GM19099 (cell line): Measurements from ENCODE around the gene TCF7L2.

Source experiments
- POLR2A ChIP-seq: IDR thresholded peaks from 3 replicates; pipeline ENCODE4 v1.6.1; 2011; ENCODE audit warnings: low read depth; ENCODE audit not compliant: insufficient read length; ENCODE audit errors: extremely low read depth

Gene TCF7L2

DNA sequence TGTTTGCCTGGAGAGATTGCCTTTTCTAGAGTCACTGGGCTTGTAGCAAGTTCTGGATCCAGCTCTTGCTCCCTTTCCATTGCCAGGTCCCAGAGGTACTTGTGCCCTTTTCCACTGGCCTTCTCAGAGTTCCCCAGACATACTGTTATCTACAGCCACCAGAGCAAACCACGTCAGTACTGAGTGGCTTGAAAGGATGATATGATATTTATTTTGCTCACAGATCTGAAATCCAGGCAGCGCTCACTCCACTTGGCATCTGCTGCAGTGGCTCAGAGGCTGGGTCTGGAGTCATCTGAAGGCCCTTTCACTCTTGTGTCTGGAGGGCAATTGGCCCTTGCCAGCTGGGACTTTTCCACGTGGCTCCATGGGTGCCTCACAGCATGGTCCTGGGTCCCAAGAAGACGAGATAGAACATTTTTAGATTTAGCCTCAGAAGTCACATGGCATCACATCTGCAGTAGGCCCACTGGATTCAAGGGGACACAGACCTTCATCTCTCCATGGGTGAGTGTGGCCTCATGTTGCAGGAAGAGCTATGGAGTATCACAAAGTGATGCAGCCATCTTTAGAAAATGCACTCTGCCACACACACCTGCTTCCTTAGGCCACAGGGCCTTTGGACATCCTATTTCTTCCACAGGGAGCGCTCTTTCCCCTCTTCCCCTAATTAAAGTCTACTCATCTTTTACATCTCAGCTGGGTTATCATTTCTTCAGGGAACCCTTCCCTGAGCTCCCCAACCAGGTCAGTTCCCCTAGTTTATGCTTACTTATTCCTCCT is 22.9 kb upstream of the TCF7L2 start:
- TF ChIP-seq POLR2A, result no peak

DNA sequence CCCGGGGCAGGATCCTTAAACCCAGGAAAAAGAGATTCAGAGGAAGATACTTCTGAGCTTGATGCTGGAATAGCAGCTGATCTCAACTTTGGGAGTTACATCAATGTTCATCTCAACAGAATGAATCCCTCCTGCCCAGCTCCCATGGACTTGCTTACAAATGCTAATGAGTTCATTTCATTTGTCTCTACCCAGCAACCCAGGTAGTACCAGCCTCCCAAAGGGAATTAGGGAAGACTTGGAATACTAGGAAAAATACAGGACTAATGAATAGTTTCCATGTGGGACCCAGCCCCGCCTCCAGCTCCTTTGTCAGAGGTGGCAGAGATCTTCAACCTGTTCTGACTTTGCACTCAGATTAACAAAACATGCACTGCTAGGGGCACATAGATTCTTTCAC is 22.1 kb upstream of the TCF7L2 start:
- no peak for TF ChIP-seq POLR2A

DNA sequence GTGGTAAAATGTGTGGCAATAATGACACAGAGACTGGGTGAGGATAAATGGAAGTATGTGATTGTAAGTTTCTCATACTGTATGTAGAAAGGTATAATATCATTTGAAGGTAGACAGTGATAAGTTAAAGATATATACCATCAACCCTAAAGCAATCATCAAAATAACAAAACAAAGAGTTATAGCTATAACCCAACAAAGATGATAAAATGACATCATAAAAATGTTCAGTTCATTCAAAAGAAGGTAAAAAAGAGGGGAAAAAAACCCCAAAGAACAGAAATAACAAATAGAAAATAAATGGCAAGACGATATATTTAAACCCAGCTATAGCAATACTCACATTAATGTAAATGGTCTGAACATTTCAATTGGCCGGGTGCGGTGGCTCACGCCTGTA is 17.4 kb upstream of the TCF7L2 start:
- TF ChIP-seq POLR2A, result no peak

DNA sequence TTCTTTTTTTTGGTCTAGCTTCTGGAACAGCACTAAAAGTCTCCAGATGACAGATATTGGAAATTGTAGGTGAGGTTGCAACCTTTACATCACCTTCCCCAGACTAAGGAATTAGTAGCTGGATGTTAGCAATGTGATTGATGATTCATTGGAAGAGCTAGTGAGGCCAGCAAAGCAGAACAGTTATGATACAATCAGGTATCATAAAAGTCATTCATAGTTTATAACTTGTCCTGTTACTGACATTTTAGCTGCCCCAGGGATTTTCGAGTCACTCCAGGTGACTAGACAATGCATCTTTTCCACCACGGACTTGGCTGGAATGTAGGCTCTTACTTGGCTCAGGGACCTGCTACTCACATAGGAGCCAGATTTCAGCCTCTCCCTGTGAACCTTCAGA is 15.9 kb upstream of the TCF7L2 start:
- no peak for TF ChIP-seq POLR2A

DNA sequence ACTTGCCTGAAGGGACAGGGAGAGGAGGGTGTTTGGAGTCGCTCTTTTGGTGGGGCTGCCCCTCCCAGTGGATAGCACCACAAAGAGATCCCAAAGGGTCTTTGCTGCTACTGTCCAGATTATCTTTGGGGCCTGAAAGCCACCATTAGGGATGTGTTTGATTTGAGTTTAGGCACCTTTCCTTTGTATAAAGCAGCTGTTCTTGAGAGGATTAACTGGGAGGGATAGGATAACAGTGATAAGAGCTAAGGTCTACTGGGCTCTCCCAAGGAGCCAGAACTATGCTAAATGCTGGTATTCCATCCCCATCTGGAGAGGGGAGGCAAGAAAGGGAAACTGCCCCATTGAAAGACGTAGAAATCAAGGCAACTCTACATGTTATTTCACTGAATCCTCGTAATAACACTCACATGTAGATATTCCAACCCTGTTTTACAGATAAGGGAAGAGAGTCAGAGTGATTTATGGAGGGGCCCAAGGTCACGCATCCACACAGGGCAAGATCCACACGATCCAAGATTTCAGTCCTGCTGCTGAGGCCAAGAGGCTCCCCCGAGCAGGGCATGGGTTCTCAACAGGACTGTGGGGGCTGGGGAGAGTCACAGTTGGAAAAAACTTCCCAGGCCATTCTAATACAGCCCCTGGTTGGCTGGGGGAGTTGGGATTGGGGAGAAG is 11.1 kb upstream of the TCF7L2 start:
- no peak for TF ChIP-seq POLR2A

DNA sequence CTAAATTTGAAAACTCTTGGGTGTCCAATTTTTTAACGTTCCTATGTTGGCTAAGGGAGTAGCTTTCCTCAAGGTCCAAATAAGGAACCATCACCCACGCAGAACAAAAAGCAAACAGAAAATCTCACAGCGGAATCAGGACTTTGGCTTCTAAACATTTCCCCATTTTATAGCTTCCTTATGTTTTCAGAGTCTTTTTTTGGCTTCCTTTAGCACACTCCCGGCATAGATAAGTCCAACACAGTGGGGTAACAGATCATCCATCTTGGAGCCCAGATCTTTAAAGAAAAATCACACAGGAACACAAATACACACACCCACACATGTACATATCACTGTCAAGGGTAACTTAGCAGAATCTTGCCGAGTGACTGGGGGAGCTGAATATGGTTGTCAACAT is 4.2 kb upstream of the TCF7L2 start:
- no peak for TF ChIP-seq POLR2A

DNA sequence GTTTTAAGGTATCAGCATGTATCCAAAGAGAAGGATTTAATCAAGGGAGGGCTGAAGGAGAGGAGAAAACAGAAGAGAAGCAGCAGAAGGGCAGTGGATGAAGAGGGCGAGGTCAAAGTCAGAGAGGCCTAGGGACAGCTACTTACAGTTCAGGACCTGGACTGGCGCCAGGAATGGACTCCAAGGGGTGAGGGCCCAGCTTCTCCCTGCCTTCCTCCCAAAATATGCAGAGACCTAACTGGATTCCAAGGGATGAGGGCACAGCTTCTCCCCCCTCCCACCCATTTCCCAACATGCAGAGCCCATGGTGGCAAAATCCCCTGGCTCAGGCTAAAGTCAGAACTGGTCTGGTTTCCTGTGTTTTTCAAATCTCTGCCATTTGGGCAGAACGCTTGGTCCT is 3.4 kb upstream of the TCF7L2 start:
- TF ChIP-seq POLR2A, result no peak

DNA sequence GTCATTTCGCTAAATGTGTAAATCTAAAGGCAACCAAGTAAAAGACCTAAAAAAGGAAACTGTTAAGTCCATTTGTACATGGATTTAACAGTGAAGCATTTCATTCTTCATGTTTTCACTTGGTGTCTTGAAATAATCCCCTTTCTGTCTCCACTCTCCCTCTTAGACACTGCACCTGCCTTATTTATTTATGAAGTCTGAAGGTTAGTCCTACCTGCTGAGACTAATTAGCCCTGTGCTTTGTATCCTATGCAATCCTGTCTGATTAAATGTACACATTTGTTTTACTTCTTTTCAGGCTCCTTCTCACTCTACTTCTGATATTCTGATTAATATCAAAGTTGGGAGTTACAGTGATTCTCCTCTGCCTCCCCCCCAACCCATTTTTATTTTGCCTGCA is 1.9 kb upstream of the TCF7L2 start:
- TF ChIP-seq POLR2A, result no peak

DNA sequence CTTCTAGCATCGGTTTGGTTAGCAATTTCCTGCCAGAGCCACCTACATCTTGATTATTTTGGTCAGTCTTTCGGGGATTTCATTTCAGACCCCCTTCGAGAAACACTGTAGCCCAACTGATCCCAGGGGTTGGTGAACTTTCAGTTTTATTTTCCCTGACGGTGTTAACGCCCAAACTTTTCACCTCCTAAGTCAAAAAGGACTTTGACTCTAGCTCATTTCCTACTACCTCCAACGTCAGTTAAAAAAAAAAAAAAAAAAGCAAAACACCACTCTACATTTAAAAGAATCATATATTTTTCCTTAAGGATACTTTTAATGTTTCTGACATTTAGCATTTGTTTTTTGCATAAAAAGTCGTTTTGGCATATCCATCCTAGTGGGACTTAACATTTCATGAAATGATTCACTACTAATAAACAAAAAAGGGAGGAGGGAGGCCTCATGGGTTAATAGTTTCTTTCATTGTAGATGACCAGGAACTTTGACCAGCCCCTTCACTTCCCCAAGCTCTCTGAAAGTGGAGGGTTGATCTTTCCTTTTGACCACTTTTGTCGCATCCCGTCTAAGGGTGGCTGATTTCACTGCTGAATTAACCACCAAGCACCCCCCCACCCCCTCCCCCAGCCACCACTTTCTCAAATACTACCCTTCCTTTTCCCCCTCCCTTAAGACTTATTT is 764 bp upstream of the TCF7L2 start:
- TF ChIP-seq POLR2A, result no peak

DNA sequence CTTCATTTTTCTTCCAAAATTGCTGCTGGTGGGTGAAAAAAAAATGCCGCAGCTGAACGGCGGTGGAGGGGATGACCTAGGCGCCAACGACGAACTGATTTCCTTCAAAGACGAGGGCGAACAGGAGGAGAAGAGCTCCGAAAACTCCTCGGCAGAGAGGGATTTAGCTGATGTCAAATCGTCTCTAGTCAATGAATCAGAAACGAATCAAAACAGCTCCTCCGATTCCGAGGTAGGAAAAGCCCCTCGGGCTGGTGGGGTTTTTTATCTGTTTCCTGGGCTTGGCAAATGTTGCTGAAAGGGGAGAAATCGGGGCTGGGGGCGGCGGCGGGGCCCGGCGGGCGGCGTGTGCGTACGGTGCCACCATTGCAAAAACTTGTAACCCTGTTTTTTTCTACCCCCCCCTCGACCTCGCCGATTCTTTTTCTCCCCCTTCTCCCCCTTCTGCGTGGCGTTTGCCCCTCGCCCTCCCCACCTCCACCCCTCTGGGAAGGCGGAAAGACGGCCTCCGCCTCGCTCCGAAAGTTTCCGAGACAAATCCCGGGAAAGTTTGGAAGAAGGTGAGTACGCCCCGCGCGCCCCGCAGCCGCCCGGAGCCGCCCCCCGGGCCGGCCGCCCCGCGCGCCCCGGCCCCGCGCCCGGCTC is 789 bp downstream of the TCF7L2 start:
- no peak for TF ChIP-seq POLR2A

DNA sequence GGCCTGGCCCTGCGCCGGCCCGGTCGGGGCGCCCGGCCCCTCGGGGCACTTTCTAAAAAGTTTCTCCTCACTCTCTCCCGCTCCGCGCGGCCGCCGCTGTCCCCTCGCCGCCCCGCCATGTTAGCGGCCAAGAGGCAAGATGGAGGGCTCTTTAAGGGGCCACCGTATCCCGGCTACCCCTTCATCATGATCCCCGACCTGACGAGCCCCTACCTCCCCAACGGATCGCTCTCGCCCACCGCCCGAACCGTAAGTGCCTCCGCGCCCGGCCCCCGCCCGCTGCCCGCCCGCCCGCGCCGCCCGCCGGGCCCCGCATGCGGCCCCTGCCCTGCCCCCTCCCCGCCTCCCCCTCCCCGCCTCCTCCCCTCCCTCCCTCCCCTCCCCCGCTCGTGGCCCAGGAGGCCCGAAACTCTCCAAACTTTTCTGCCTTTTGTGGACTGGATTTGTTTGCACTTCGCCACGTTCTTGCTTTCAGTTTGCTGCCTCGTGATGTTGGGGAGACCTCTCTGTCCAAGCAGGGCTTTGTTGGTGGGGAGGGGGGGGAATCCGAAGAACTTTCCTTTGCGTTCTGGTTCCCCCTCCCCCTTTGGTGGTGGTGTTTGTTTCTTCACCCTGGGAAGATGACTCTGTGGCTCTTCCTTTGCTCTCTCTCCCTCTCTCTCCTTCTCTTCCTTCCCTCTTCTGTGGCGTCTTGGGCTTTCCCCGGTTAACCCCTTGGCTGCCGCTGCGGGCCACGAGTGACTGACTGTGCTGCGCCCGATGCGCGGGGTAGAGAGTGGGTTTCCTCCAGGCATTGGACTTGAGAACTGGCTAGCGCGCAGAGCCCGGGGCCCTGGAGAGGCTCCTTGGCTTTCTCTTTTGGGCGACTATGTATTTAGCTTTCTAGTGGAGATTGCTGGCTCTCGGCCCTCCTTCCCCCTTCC is 1.6 kb downstream of the TCF7L2 start:
- no peak for TF ChIP-seq POLR2A

DNA sequence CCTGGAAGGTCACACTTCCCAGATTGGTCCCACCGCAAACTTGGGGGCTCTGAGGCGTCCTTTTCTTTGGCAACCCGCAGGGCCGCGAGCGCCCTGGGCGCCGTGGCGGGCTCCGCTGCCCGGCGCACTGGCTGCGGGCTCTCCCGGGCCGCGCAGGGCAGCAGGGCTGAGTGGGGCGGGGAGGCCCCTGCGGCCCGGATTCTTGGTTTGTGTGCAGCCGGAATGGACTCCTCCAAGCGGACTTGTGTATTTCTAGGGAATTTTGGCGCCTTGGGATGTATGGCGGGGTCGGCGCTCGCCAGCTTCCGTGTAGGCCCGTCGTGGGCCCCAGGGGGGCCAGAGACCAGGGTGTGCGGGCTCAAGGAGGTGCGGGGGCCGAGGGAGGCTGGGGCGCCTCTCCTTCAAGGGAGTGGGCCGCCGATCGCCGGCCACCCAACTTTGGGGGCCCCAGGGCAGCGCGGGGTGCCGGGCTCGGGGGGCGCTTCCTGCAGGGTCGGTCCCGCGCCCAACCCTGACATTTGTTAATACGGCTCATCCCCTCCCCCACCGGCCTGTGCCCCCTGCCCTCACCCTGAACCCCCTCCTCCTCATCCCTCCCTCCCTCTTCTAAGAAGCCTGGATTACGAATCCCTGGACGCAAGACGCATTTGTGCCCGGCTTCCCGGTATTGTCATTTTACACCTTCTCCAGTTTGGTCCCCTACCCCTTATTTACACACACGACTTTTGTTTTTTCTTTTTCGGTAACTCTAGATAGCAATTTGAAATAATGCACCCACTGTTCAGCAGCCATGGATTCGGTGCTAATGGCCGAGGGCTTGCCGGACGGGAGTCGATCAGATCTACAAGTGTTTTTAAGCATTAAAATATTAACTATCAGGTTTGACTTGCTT is 2.5 kb downstream of the TCF7L2 start:
- TF ChIP-seq POLR2A, result no peak
